HG02798 (cell line): ENCODE measurements around the gene PIGN.

Experiments
- ATAC-seq: cut with Tn5 transposase; IDR thresholded peaks from one replicate; pipeline ENCODE4 v1.9.1; 2021; ENCODE audit warnings: mild to moderate bottlenecking; ENCODE audit not compliant: unreplicated experiment, poor library complexity

The PIGN gene

DNA sequence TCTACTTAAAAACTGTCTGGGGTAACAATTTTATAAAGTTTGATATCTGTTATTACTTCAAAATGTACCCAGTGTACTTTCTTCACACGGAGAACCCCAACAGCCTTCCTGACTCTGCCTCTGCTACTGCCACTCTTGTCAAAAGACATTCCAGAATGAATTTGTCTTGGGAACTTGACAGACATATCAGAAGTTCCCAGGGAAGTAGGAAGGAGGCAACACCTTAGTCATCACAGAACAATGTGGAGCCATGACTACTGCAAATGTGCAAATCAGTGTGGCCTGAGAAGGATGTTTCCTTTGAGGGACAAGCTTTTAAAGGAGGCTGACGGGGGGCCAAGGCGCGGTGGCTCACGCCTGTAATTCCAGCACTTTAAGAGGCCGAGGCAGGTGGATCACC is 160.3 kb downstream of the PIGN start:
- no peak for ATAC-seq

DNA sequence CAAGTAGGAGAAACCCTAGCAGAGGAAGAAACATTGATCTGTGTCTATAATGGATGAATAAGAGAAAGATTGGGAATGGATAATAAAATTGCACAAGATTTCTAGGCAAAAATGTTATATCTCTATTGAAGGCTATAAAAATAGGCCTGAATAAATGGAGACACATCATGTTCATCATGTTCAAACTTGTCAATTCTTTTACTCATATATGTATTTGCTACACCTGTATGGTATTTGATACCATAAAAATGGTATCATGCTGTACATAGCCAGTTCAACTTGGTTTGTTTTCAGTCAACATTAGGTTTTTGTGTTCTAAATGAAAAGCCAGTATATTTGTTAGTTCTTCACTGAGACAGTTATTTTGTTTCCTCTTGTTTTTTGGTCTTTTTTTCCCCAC is 161.9 kb downstream of the PIGN start:
- ATAC-seq: no peak

DNA sequence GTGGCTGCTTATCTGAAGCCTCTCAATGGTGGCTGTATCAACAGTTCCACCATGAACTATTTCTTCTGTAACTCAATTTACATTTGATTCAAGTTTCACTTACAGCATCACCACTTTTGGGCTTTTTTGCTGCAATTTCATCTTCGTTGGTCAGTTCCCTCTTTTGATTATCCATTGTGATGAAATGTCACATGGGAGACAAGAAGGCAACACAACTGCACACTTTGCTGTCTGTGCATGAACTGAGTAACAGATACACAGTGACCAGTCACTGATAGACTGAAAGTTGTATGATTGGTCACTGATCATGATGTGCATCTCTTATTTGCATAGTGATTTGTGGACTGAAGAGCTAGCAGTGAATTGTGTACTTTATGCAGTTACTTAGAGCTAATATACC is 163.3 kb downstream of the PIGN start:
- no peak for ATAC-seq

DNA sequence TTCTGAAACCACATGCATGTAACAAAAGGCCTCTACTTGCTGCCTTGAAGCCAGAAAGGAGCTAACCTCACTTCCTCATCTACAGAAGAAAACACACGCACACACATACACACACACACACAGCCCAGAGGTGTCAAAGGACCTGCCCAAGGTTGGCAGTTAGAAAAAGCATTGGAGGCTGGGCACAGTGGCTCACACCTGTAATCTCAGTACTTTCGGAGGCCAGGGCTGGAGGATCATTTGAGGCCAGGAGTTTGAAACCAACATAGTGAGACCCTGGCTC is 168.2 kb downstream of the PIGN start:
- no peak for ATAC-seq

DNA sequence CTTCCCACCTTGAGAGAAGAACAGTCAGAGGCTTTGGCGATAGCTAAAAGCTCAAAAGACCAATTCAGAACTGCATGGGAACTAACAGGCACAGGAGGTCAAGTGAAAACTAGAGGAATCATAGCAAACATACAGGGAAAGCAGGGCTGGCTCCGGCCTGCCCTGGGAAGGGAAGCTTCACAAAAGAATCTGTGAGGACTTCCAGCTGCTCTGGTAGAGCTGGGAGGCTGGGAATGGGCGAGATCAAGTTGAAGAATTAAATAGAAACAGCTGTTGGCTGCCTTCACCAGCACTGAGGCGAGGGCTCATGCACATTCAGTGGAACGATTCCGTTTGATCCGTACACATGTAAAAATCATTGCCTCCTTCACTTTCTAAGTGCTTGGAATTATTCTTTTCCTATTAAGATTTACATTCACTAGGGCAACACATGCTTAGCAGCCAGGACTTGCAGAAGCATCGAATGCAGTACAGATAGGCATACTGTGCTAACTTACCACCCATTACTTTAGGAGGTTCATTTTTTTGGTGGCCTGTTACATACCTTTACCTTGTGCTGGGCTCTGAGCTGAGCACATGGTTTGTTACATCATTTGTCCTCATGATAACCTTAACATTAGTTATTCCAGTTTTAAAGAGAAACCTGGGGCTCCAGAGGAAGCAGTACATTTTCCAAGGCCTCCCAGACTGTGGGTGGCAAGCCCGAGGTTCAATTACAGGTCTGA is 168.7 kb downstream of the PIGN start:
- ATAC-seq: no peak

DNA sequence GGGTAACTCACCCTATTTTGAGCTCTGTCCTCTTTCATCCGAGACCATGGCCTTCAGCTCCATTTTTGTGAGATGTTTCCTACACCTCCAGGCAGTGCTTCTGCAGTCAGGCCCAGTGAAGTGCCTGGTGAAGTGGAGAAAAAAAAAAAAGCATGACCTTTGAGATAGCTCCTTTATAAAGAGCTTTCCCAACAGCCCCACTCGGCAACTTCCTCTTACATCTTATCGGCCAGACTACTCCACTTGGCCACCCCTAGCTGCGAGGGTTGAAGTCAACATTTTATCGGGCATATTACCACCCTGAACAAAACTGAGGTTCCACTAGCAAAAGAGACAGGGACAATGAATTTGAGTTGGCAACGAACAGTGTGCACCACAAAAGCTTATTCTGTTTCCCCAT is 169.2 kb downstream of the PIGN start:
- ATAC-seq: no peak

DNA sequence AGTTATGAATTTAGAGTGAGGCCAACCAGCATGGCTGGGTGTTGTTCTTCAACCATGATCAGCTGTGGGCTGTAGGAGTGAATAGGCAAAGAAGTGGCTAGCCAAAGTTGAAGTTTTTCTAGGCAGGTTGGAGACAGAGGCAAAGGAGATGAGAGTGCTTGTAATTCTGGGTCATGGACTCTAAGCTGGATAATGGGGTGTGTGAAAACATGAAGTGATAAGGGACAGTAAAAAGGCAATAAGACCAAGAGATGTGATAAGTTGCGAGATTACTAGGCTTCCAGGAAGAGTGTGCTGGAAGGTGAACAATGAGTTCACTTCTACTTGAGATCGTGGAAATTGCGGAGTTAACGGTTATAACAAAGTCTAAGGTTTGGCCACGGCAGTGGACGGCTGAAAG is 175.4 kb downstream of the PIGN start:
- no peak for ATAC-seq

DNA sequence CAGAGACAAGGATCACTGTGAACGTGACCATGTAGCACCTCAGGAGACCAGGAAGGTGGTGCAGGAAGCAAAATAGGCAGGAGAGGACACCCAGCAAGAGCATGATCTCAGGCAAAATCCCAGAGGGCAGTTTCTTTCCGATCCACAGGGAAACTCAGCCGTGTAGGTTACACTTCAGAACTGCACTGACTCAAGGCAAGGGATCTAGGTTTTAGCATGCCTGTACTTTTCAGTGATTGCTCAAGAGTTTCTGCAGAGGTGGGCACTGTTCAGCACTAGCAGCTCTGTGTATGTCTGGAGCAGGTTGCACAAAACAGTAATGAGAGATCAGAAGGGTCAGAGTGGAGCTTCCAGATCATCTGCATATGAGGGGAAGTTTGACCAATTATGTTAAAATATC is 177.3 kb downstream of the PIGN start:
- ATAC-seq: no peak

DNA sequence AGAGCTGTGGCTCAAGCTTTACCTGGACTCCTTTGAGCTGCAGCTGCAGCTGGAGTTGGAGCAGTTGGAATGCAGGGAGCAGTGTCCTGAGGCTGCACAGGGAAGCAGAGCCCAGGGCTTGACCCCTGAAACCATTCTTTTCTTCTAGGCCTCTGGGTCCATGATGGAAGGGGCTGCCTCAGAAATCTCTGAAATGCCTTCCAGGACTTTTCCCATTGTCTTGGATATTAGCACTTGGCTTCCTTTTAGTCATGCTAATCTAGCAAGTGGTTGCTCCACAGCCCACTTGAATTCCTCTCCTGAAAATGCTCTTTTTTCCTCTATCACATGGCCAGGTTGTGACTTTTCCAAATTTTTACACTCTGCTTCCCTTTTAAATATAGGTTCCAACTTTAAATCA is 185.5 kb downstream of the PIGN start:
- ATAC-seq: no peak

DNA sequence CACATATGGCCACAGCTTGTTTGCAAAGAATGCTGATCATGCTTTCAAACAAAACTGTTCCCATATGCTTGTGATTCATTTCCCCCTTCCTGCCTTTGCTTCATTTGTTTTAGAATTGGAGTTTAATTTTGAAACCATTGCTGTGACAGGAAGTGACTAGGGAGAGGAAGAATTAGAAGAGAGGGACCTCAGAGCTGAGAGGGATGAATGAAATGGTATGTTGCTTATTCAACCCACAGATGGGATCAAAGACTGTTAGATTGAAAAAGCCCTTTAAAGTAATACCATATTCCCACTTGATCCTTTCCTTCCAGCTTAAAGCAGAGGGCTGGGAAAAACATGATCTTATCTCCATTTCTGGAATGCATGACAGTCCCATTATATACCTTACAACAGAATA is 187.9 kb downstream of the PIGN start:
- no peak for ATAC-seq

DNA sequence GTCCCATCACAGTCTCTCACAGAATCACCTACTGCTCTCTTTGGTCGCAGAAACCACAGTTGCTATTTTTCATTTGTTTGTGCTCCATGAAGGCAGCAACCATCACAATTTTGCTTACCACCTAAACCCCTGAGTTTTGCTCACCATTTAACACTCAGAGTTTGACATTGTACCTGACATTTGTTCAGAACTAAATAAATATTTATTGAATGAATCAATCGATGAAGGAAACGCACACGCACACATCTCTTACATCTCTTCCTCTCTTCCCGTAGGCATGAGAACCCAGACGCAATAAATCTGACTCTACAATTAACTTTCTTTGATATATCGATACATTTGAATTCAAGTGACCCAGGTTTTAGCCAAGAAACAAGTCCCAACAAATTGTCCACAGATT is 188.5 kb downstream of the PIGN start:
- no peak for ATAC-seq

DNA sequence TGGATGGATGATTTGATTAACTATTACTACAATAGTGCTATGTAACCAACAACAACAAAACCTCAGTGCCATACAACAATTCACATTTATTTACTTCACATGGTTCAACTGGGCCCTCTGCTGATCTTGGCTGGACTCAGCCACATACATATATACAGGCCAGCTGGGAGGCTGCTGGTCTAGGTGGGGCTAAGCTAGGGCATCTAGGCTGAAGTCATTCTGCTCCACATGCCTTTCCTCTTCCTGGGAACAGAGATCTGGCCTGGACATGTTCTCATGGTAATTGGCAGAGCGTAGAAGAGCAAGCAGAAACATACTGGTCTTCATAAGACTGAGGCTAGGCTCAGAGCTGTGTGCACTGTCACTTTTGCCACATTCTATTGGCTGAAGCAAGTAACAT is 191.2 kb downstream of the PIGN start:
- no peak for ATAC-seq

DNA sequence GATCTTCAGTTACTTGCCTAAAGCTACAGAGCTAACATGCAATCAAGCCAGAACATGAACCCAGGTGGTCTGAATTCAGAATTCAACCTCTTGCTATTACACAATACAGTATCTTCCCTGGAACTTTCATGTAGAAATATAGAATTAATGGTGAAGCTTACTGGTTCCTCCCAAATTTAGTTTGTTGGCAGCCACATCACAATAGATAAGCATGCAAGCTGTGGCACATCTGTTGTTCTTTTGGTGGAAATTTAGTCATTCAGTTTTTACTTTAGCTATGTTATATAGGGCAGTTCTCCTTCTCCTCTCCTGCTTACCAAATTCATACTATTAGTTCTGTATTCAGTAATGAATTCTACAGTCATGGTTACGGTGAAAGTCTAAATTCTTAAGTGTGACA is 193.0 kb downstream of the PIGN start:
- no peak for ATAC-seq

DNA sequence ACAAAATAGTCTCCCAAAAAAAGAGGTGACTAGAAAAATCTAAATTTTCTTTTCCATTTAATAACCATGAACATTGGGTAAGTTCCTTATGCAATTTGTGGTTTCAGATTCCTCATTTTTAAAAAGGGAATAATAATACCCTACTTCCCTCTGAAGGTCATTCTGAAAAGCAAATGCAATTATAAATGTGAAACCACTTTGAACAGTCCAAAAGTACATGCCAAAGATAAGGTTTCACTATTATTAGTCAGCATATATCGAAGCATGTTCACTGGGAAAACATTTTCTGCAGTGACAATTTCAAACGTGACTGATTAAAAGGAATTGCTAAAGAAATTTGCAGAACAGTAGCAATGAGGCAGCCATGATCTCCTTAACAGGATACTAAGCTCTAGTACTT is 193.9 kb downstream of the PIGN start:
- no peak for ATAC-seq

DNA sequence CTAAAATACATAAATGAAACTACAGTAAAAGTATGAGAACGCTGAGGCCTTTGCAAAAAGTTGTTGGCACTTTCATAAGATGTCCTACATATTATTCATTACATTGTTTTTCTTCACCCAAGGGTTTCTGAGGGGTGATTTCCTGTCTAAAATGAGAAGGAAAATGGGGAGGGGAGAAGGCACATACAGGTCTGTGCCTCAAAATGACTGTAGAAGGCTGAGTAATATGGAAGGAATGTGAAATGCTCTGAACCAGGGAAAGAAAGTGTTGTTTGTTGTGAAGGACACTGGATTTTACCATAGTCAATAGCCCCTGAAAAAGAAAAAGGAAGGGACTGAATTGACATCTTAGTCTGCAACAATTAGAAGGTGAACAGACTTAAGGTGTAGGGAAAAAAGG is 194.6 kb downstream of the PIGN start:
- no peak for ATAC-seq

DNA sequence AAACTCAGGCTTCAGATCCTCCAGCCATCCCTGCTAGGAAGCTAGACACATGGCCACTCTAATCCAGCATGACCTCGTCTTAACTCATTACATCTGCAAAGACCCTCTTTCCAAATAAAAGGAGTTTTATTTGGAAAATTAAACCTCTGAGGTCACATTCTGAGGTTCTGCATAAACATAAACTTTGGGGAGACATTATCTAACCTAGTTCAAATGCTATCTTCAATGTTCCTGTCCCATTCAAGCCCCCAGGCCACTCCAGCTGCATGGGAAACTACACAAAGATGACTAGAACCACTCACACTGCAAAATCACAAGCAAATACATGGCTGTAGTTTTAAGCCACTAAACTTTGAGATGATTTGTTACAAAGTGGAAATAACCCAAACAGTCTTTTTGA is 195.0 kb downstream of the PIGN start:
- ATAC-seq: no peak

DNA sequence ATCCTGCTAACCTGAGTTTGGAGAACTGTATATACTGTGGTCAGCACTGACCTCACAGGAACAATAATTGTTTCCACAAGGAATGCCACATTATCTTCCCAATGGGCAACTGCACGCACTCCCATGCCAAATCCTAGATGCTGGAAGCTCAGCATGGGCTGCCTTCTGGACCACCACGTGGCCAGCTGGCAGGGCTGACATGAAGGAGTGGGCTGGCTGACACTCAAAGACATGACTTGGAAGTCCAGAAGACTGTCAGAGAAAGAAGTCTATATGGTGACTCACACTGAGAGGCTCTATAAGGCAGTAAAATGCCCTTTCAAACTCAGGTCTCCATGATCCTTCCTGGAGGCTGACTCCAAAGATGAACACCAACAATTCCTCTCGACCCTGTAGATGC is 195.7 kb downstream of the PIGN start:
- ATAC-seq: no peak
